IMR-90 (cell line): ENCODE data around the gene C19orf33.

Experiments used
- POLR2A ChIP-seq: IDR thresholded peaks from 2 replicates; pipeline ENCODE4 v1.6.1; 2012; ENCODE audit warnings: mild to moderate bottlenecking, low read depth, low read length
- RCOR1 ChIP-seq: IDR thresholded peaks from 2 replicates; pipeline ENCODE4 v1.6.1; 2012; ENCODE audit warnings: mild to moderate bottlenecking, low read length, improper control_type of control experiment; ENCODE audit not compliant: insufficient replicate concordance
- TF ChIP-seq, protein P1 (sequence below): conservative IDR thresholded peaks from 2 replicates; pipeline ENCODE4 v1.5.1; 2012; ENCODE audit warnings: mild to moderate bottlenecking, low read depth, low read length, improper control_type of control experiment

DNA sequence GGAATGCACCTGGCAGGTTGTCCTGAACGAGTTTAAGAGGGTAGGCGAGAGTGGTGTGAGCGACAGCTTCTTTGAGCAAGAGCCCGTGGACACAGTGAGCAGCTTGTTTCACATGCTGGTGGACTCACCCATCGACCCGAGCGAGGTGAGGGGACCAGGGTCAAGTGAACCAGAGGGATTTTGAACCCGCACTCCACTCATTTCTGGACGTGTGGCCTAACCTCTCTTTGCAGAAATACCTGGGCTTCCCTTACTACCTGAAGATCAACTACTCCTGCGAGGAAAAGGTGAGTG is 33.3 kb downstream of the C19orf33 start:
- TF ChIP-seq RCOR1 = no peak
- TF ChIP-seq, protein P1, sequence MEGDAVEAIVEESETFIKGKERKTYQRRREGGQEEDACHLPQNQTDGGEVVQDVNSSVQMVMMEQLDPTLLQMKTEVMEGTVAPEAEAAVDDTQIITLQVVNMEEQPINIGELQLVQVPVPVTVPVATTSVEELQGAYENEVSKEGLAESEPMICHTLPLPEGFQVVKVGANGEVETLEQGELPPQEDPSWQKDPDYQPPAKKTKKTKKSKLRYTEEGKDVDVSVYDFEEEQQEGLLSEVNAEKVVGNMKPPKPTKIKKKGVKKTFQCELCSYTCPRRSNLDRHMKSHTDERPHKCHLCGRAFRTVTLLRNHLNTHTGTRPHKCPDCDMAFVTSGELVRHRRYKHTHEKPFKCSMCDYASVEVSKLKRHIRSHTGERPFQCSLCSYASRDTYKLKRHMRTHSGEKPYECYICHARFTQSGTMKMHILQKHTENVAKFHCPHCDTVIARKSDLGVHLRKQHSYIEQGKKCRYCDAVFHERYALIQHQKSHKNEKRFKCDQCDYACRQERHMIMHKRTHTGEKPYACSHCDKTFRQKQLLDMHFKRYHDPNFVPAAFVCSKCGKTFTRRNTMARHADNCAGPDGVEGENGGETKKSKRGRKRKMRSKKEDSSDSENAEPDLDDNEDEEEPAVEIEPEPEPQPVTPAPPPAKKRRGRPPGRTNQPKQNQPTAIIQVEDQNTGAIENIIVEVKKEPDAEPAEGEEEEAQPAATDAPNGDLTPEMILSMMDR = no peak
- no peak for TF ChIP-seq POLR2A
